LNCAP (cell line): ENCODE measurements around the gene CHRNB4.

ENCODE experiments used
- TF ChIP-seq, protein P1 (sequence below): fragments of 450-650 bp; IDR thresholded peaks from 2 replicates; pipeline ENCODE4 v1.5.1; 2017; ENCODE audit warnings: mild to moderate bottlenecking

CHRNB4 gene, protein sequence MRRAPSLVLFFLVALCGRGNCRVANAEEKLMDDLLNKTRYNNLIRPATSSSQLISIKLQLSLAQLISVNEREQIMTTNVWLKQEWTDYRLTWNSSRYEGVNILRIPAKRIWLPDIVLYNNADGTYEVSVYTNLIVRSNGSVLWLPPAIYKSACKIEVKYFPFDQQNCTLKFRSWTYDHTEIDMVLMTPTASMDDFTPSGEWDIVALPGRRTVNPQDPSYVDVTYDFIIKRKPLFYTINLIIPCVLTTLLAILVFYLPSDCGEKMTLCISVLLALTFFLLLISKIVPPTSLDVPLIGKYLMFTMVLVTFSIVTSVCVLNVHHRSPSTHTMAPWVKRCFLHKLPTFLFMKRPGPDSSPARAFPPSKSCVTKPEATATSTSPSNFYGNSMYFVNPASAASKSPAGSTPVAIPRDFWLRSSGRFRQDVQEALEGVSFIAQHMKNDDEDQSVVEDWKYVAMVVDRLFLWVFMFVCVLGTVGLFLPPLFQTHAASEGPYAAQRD

DNA sequence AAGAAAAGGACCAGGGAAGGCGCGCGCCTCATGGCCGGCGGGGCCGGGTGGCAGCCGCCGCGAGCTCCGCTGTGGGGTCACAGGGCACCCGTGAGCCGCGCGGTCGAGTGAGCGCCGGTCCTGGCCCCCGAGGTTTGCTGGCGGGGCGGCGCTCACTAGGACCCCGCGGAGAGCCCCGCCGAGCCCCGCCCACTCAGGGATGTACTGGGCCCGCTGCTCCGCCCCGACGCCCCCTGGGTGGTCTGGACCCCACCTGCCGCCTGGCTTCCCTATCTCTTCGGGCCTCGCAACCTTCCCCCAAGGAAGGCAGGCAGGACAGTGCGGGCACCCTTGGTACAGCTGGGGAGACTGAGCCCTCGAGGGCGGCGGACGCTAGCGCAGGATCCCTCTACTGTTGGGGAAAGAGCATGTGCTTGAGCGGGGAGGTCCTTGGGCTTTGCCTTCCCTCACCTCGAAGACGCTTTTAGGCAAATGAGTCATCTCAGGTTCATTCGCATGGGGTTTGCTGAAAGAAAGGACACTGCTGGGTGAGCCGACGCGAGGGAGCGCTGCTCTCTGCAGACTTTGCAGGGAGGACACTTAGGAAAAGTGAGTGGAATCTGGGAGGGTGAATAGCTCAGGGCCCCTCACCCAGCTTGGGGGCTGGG, at the start of gene CHRNB4:
TSS of gene CHRNB4 (minus strand) at position 109 of the 647 bp plus-strand sequence. CDS start at position 32, 77 bp downstream.
- TF ChIP-seq, protein P1, sequence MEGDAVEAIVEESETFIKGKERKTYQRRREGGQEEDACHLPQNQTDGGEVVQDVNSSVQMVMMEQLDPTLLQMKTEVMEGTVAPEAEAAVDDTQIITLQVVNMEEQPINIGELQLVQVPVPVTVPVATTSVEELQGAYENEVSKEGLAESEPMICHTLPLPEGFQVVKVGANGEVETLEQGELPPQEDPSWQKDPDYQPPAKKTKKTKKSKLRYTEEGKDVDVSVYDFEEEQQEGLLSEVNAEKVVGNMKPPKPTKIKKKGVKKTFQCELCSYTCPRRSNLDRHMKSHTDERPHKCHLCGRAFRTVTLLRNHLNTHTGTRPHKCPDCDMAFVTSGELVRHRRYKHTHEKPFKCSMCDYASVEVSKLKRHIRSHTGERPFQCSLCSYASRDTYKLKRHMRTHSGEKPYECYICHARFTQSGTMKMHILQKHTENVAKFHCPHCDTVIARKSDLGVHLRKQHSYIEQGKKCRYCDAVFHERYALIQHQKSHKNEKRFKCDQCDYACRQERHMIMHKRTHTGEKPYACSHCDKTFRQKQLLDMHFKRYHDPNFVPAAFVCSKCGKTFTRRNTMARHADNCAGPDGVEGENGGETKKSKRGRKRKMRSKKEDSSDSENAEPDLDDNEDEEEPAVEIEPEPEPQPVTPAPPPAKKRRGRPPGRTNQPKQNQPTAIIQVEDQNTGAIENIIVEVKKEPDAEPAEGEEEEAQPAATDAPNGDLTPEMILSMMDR = no peak

DNA sequence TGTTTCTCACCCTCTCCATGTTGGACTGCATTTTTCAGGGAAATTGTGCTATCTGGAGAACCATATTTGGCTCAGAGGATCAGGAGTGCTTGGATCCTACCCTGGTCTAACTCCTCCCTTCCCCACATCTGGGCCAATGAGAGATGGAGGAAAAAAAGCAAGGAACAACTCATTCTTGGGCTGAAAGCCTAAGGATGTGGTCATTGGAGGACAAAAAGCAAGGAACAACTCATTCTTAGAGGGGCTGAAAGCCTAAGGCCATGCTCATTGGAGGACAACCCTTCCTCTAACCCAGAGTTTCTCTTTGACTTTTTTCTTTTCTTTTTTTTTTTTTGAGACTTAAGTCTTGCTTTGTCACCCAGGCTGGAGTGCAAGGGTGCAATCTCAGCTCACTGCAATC, 48.6 kb upstream of the CHRNB4 start:
- TF ChIP-seq, protein P1 = no peak

DNA sequence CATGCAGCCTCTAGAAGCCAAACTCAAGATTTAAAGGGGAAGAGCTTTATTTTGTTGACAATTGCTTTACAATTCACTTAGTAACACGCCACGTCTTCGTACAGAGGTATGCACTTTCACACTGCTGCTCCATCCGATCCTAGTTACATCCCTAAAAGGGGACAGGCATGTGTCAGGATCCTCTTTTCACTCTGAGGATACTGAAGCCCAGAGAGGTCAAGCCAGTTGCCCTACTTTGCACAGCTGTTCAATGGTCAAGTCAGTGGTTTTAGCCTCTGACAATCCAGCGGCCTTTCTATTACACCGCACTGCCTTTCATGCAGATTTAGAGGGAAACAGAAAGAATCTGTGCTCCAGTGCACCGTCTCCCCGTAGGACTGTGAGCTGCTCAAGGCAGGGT, 44.9 kb upstream of the CHRNB4 start:
- TF ChIP-seq, protein P1 = no peak

DNA sequence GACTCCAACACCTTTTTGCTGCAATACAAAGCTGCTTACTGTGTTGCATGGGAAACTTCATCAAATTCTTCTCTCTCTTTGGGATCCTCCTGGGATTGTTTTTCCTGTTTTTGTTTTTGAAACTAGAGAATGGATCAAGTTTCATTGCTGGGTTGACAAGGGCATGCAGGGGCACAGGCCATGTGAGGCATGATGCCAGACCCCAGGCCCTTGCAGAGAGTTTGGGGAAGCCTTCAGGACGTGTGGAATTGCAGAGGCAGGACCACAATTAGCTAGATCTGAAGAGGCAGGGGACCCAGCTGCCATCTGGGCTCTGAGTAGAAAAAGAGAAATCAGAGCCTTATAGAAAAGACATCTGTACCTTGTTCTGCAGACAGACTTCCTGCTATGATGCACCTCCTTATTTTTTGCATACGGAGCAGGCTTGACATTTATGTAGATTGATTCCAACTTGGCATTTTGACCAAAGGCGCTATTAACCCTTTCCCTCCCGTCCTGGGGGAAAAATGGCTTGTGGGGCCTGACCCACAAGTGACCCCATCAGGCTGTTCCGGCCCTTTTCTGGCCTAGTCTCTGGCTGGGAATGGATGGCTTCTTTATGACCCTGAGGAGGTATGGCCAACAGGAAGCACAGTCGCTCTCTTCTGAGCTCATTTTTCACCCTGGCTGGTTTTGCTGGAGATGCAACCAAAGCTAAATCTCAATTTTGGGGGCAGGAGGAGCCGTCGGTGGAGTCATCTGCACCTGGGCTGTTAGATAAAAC, 44.3 kb upstream of the CHRNB4 start:
- TF ChIP-seq, protein P1 = no peak

DNA sequence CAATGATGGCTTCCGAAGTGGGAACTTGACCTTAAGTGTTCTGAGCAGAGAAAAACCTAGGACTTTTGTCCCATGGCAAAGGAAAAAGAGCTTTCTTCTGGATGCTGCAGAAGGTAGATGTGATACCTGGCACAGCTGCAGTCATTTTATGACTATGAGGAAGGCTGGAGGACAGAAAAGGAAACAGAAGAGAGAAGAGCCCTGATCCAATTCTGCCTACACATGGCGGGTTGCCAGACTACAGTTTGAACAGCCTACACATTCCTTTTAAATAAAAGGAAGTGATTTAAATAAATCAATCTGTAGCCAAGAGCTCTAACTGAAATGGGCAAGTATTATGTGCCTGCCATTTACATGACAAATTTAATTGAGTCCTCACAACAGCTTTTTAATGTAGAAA, 43.6 kb upstream of the CHRNB4 start:
- TF ChIP-seq, protein P1 = no peak

DNA sequence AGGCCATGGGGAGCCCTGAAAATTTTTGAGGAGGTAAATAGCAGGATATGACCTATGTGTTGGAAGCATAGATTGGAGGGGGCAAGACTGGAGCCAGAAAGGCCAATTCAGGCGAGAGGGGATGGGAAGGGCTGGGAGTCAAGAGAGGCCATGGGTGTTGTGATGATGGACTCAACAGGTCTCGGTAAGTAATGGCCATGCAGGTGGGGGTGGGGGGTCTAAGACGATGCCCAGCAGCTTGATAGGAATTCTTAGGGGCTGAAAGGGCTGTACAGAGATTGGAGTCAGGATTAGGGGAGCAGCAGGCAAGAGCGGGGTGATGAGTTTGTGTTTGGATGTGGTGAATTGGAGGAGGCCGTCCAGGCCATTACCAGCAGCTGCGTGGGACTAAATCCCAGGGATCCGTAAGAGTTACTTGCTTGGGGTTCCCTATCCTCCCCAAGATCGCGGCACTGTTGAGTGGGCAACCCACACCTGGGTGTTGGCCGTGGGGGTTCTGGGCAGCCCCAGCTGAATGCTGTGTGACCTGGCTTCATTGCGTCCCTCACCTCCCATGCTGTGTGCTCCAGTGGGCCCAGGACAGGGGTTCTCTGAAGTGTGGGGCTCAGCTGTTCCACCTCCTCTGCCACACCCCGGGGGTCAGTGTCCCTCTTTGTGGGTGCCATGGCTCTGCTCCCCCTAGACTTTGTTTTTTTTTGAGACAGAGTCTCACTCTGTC, 41.8 kb upstream of the CHRNB4 start:
- TF ChIP-seq, protein P1 = no peak
